Mesothelial cell of epicardium (in vitro differentiated cells): ENCODE measurements around the gene SERAC1. TPM values are rescaled to one million over a fixed set of nuclear protein-coding genes. Genes with fewer than 3 reads are reported as not detected.

Source experiments
- DNase-seq, 2 experiments: peaks; one replicate each; pipeline ENCODE4 v3.0.0; 2021; ENCODE audit warnings: low spot score in 2 of 2; ENCODE audit not compliant: unreplicated experiment in 2 of 2
- H3K27ac Mint-ChIP-seq: 2 replicates; pipeline ENCODE4 v1.8.0; 2021; ENCODE audit warnings: mixed read lengths
- H3K27me3 Mint-ChIP-seq: 2 replicates; pipeline ENCODE4 v1.8.0; 2021; ENCODE audit warnings: low read depth, mixed read lengths
- H3K36me3 Mint-ChIP-seq: 2 replicates; pipeline ENCODE4 v1.8.0; 2021; ENCODE audit warnings: mixed read lengths
- H3K4me1 Mint-ChIP-seq: 2 replicates; pipeline ENCODE4 v1.8.0; 2021; ENCODE audit warnings: mixed read lengths
- H3K4me3 Mint-ChIP-seq: 2 replicates; pipeline ENCODE4 v1.8.0; 2021; ENCODE audit warnings: mild to moderate bottlenecking, moderate library complexity, mixed read lengths
- H3K9me3 Mint-ChIP-seq: 2 replicates; pipeline ENCODE4 v1.8.0; 2021; ENCODE audit warnings: mixed read lengths
- total RNA-seq: library from RNA; stranded (reverse); gene quantifications from 3 replicates; pipeline ENCODE4 v1.2.1, GENCODE V29; 2021
- TF ChIP-seq, protein P1 (sequence below): fragments of 200-600 bp; sonication (generic); IDR thresholded peaks from one replicate; pipeline ENCODE4 v1.5.0; 2021; ENCODE audit warnings: antibody characterized with exemption; ENCODE audit not compliant: unreplicated experiment

Gene SERAC1
- total RNA-seq, 1 donor from 2014 or later, result 9.8 TPM

DNA sequence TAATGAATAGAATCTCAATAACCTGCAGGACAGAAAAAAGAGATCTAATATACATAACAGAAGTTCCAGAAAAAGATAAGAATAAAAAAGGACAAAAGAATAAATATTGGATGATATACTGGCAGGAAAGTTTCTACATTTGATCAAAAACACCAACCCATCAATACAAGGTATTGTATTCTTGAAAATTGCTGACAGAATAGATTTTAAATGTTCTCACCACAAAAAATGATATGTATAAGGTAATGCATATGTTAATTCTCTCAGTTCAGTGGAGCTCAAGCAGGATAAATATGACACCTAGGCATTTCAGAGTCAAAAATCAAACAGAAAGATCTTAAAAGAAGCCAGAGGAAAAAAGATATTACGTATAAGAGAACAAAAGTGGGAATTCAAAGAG, 43.8 kb downstream of the SERAC1 start:
- Mint-ChIP-seq H3K4me3 (no peak overlapping the region), H3K9me3 (peaks cover 8% of the 10 kb centered on the region), H3K27me3 (no peaks in the 10 kb centered on the region), H3K36me3 (peaks cover 30% of the 10 kb centered on the region), H3K4me1 (no peaks in the 10 kb centered on the region), H3K27ac (no peak overlapping the region)
- DNase-seq, result no peak
- TF ChIP-seq, protein P1, sequence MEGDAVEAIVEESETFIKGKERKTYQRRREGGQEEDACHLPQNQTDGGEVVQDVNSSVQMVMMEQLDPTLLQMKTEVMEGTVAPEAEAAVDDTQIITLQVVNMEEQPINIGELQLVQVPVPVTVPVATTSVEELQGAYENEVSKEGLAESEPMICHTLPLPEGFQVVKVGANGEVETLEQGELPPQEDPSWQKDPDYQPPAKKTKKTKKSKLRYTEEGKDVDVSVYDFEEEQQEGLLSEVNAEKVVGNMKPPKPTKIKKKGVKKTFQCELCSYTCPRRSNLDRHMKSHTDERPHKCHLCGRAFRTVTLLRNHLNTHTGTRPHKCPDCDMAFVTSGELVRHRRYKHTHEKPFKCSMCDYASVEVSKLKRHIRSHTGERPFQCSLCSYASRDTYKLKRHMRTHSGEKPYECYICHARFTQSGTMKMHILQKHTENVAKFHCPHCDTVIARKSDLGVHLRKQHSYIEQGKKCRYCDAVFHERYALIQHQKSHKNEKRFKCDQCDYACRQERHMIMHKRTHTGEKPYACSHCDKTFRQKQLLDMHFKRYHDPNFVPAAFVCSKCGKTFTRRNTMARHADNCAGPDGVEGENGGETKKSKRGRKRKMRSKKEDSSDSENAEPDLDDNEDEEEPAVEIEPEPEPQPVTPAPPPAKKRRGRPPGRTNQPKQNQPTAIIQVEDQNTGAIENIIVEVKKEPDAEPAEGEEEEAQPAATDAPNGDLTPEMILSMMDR, result no peak

DNA sequence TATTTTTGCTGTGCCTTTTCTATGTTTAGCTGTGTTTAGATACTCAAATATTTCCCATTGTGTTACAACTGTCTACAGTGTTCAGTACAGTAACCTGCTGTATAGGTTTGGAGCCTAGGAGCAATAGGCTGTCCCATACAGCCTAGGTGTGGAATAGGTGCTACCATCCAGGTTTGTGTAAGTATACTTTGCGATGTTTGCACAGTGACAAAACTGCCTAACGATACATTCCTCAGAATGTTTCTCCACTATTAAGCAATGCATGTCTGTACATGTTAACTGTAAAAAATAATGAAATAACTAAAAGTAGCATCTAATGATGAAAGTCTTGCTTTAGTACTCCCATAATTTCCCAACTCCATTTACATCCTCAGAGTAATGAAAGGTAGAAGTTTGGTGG, 46.0 kb downstream of the SERAC1 start:
- Mint-ChIP-seq H3K4me1 (no peaks in the 10 kb centered on the region), H3K27me3 (no peaks in the 10 kb centered on the region)

DNA sequence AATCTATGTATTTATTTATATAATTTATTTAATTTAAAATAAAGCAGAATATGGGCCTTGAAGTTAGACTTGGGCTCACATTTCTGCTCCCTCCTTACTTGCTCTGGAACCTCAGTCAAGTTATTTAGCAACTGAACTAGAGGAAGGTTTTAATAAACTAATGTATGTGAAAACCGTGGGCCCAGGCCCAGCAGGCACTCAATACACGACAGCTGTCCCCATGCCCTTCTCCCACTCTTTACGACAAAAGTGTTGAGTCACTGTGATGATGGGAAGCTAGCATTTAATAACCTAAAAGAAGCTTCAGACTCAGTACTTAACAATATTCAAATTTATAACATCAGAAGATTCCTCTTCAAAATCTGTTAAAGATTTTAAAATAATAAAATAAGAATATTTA, 46.7 kb downstream of the SERAC1 start:
- H3K9me3 Mint-ChIP-seq, result peaks cover 8% of the 10 kb centered on the region
- no peaks in the 10 kb centered on the region for H3K4me1 Mint-ChIP-seq
- no peak overlapping the region for H3K27ac Mint-ChIP-seq
- peaks cover 25% of the 10 kb centered on the region for H3K36me3 Mint-ChIP-seq
- no peaks in the 10 kb centered on the region for H3K27me3 Mint-ChIP-seq
- no peak for DNase-seq
- TF ChIP-seq, protein P1, result no peak
- no peak overlapping the region for H3K4me3 Mint-ChIP-seq

More for the DNA sequence above, 46.0 kb downstream of the SERAC1 start:
- no peak overlapping the region for H3K4me3 Mint-ChIP-seq
- H3K36me3 Mint-ChIP-seq, result peaks cover 22% of the 10 kb centered on the region
- H3K9me3 Mint-ChIP-seq, result peaks cover 8% of the 10 kb centered on the region
- no peak for DNase-seq
- H3K27ac Mint-ChIP-seq, result no peak overlapping the region
- TF ChIP-seq, protein P1, result no peak

GRCh38 chr6:158118886-158119285, 49.2 kb downstream of the SERAC1 start:
- Mint-ChIP-seq H3K27ac (no peak overlapping the region), H3K4me3 (no peak overlapping the region), H3K27me3 (no peaks in the 10 kb centered on the region), H3K4me1 (no peaks in the 10 kb centered on the region), H3K9me3 (no peaks in the 10 kb centered on the region), H3K36me3 (peaks cover 17% of the 10 kb centered on the region)
- DNase-seq, result no peak
- TF ChIP-seq, protein P1, result no peak

DNA sequence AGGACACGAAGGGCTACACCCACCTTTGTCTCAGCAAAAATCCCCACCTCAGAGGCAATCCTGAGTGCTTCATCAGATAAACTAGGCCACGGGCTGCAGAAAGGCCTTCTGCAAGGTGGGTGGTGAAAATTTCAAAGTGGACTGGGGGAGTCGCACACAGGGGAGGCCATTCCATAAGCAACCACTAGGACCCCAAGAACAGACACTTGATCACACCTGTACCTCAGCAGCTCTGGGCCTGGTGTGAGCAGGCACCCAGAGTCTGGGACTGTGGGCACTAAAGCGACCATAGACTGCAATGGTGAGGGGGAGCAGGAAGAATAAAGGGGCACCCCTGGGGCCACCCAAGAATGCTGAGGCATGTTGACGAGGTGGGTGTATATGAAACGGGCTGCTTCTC, 52.6 kb downstream of the SERAC1 start:
- Mint-ChIP-seq H3K4me1 (no peaks in the 10 kb centered on the region), H3K4me3 (no peak overlapping the region), H3K27ac (no peak overlapping the region), H3K36me3 (peaks cover 26% of the 10 kb centered on the region), H3K27me3 (no peaks in the 10 kb centered on the region), H3K9me3 (no peaks in the 10 kb centered on the region)
- TF ChIP-seq, protein P1, result no peak
- DNase-seq, result no peak

DNA sequence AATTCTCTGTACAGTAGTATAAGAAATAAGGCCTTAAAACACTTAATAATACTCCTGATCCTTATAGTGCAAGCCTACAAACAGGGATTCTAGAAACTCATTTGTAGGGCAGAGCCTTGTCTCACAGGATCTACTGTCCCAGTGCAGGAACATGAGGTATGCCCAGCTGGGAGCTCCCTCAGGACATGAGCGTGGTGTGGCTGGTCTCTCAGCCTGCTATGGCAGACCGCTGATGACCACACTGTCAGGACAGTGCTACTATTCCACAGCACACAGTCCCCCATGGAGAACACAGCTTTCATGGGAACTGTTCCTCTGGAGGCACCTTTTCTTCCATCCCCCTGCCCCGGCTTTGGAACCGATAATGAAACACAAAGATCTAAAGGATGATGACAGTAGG, 53.0 kb downstream of the SERAC1 start:
- no peaks in the 10 kb centered on the region for H3K9me3 Mint-ChIP-seq

More for the DNA sequence above, 53.0 kb downstream of the SERAC1 start:
- Mint-ChIP-seq H3K27me3 (no peaks in the 10 kb centered on the region), H3K36me3 (peaks cover 24% of the 10 kb centered on the region), H3K4me3 (no peak overlapping the region), H3K27ac (no peak overlapping the region), H3K4me1 (no peaks in the 10 kb centered on the region)
- no peak for DNase-seq
- TF ChIP-seq, protein P1, result no peak
